K562 (cell line): ENCODE results near the gene SKAP2. TPM values are rescaled to one million over a fixed set of nuclear protein-coding genes. Genes with fewer than 3 reads are reported as not detected.

ENCODE experiments used
- ATAC-seq: fragments of 200-7000 bp; cut with Tn5 transposase; 3 replicates; pipeline ENCODE4 v1.9.1; 2020; ENCODE audit warnings: moderate library complexity
- BruUV-seq: library from RNA; stranded (reverse); fragments of 400-500 nt; replicated peaks from 2 replicates; lab custom pipeline; 2021; lab: Mats Ljungman, UMichigan
- CTCF ChIA-PET: fragments of 300-600 bp; formaldehyde crosslinking; extraction: SDS; loops from one replicate; lab custom pipeline; 2021; ENCODE audit warnings: low intra/inter-chr PET ratio; lab: Yijun Ruan, JAX
- POLR2A ChIA-PET: fragments of 300-600, 350-650 bp; sonication (Branson Sonifier 250); formaldehyde crosslinking; extraction: SDS; loops from one replicate; lab custom pipeline; 2021; ENCODE audit warnings: antibody characterized with exemption, inconsistent platforms; lab: Yijun Ruan, JAX
- DNase-seq, 4 experiments: peaks; one replicate each; pipeline versions ENCODE4 v3.0.0 to v3.0.0-alpha.2; 2011 to 2018; ENCODE audit warnings: low spot score in 3 of 4, mixed read lengths in 3 of 4; ENCODE audit errors: extremely low read depth in 1 of 4
- FAIRE-seq: peaks from 2 replicates; lab custom pipeline; 2011; peaks lifted over from hg19 to GRCh38; lab: Jason Lieb, UNC
- H2AFZ ChIP-seq: 2 replicates; pipeline ENCODE4 v1.6.0; 2011; ENCODE audit warnings: low read depth, low read length, control low read depth, inconsistent platforms
- H3K27ac ChIP-seq: fragments of 200-600 bp; 3 replicates; pipeline ENCODE4 v1.8.0; 2011; ENCODE audit warnings: low read depth, mild to moderate bottlenecking, control low read depth, inconsistent platforms, low read length, moderate library complexity, mixed read lengths; ENCODE audit errors: extremely low read depth
- H3K27me3 ChIP-seq, 2 experiments: fragments of 300-600 bp in 1 of 2; 2 replicates in 1 of 2; 3 replicates in 1 of 2; pipeline versions ENCODE4 v1.6.0 to v1.8.0; 2011; ENCODE audit warnings: inconsistent platforms in 2 of 2, low read length in 2 of 2, mild to moderate bottlenecking in 1 of 2, mixed read lengths in 1 of 2, moderate library complexity in 1 of 2; ENCODE audit not compliant: control insufficient read depth in 2 of 2, insufficient read depth in 2 of 2
- H3K36me3 ChIP-seq: fragments of 300-600 bp; 3 replicates; pipeline ENCODE4 v1.8.0; 2011; ENCODE audit warnings: mild to moderate bottlenecking, low read length, inconsistent platforms; ENCODE audit not compliant: control insufficient read depth, insufficient read depth
- H3K4me1 ChIP-seq, 2 experiments: fragments of 200-600 bp in 1 of 2; replicated peaks in 1 of 2; 2 replicates in 1 of 2; 3 replicates in 1 of 2; pipeline versions ENCODE4 v1.5.1 to v1.8.0; 2011; ENCODE audit warnings: inconsistent platforms in 2 of 2, low read length in 2 of 2, mild to moderate bottlenecking in 1 of 2, mixed read lengths in 1 of 2, moderate library complexity in 1 of 2; ENCODE audit not compliant: control insufficient read depth in 2 of 2, insufficient read depth in 2 of 2
- H3K4me2 ChIP-seq: 2 replicates; pipeline ENCODE4 v1.6.1; 2011; ENCODE audit warnings: low read length, control low read depth, inconsistent platforms, mixed read lengths; ENCODE audit not compliant: insufficient read depth
- H3K4me3 ChIP-seq: fragments of 200-600 bp; sonication (generic), shearing (Covaris generic); 2 replicates; pipeline ENCODE4 v1.5.1; 2016; ENCODE audit warnings: control low read depth, inconsistent platforms
- H3K79me2 ChIP-seq: fragments of 200-600 bp; 3 replicates; pipeline ENCODE4 v1.8.0; 2011; ENCODE audit warnings: low read length, inconsistent platforms; ENCODE audit not compliant: control insufficient read depth, insufficient read depth
- H3K9ac ChIP-seq, 2 experiments: 2 replicates each; pipeline versions ENCODE4 v1.6.0 to v1.6.1; 2011; ENCODE audit warnings: low read depth in 2 of 2, low read length in 2 of 2, control low read depth in 1 of 2, inconsistent platforms in 1 of 2, mild to moderate bottlenecking in 1 of 2, mixed read lengths in 1 of 2; ENCODE audit not compliant: insufficient read depth in 1 of 2
- H3K9me1 ChIP-seq: one replicate; pipeline ENCODE4 v1.6.0; 2011; ENCODE audit warnings: inconsistent platforms, mild to moderate bottlenecking, low read length, moderate library complexity; ENCODE audit not compliant: control insufficient read depth, insufficient read depth
- H3K9me3 ChIP-seq: replicated peaks from 2 replicates; pipeline ENCODE4 v1.5.1; 2011; ENCODE audit warnings: low read depth, low read length, inconsistent platforms; ENCODE audit not compliant: control insufficient read depth, insufficient read depth
- H4K20me1 ChIP-seq: replicated peaks from 2 replicates; pipeline ENCODE4 v1.6.1; 2011; ENCODE audit warnings: low read length, inconsistent platforms, mixed read lengths; ENCODE audit not compliant: control insufficient read depth, insufficient read depth
- CREBBP ChIP-seq: IDR thresholded peaks from one replicate; pipeline ENCODE4 v1.6.1; 2012; ENCODE audit warnings: low read depth, mild to moderate bottlenecking, control low read depth, inconsistent platforms, low read length
- GATA2 ChIP-seq: sonication (generic); formaldehyde crosslinking; IDR thresholded peaks from 2 replicates; pipeline ENCODE4 v1.4.0; 2020; ENCODE audit warnings: mild to moderate bottlenecking, missing genetic modification reagents
- NCOA1 ChIP-seq: fragments of 450-650 bp; IDR thresholded peaks from 2 replicates; pipeline ENCODE4 v1.6.1; 2016; ENCODE audit warnings: low read depth
- RBM34 ChIP-seq: fragments of 200-400 bp; formaldehyde crosslinking; IDR thresholded peaks from 2 replicates; pipeline ENCODE4 v1.6.1; 2018; ENCODE audit warnings: low read length, borderline replicate concordance; ENCODE audit not compliant: insufficient read depth
- SIN3B ChIP-seq: fragments of 450-650 bp; IDR thresholded peaks from 2 replicates; pipeline ENCODE4 v1.6.1; 2017; ENCODE audit warnings: low read depth, mild to moderate bottlenecking, moderate library complexity
- SMAD4 ChIP-seq: fragments of 250-450 bp; sonication (Bioruptor Pico); conservative IDR thresholded peaks from 2 replicates; pipeline ENCODE4 v1.8.0; 2021; ENCODE audit warnings: inconsistent platforms, mild to moderate bottlenecking, moderate library complexity
- WHSC1 ChIP-seq: IDR thresholded peaks from one replicate; pipeline ENCODE4 v1.6.1; 2012; ENCODE audit warnings: low read length, control low read depth, inconsistent platforms
- ZFP30 ChIP-seq: fragments of 250-450 bp; sonication (Bioruptor Pico); IDR thresholded peaks from 2 replicates; pipeline ENCODE4 v1.8.0; 2022; ENCODE audit warnings: moderate library complexity, mild to moderate bottlenecking, inconsistent platforms, borderline replicate concordance
- ZNF3 ChIP-seq: fragments of 250-450 bp; sonication (Bioruptor Pico); IDR thresholded peaks from 2 replicates; pipeline ENCODE4 v1.5.0; 2021; ENCODE audit warnings: mild to moderate bottlenecking, moderate library complexity
- ZNF79 ChIP-seq: fragments of 250-450 bp; sonication (Bioruptor Pico); IDR thresholded peaks from 2 replicates; pipeline ENCODE4 v1.4.0; 2020; ENCODE audit warnings: low read depth, mild to moderate bottlenecking, moderate library complexity
- WGBS: fragments of 100-300 bp; shearing (Covaris generic); methylation state at CpG from one replicate; pipeline ENCODE4 v1.1.6; 2016; ENCODE audit warnings: low coverage, mixed read lengths; ENCODE audit not compliant: insufficient coverage; ENCODE audit errors: missing lambda C conversion rate; 5-methylcytosine and 5-hydroxymethylcytosine counted together
- in situ Hi-C: fragments of 300-500 bp; cut with MboI; formaldehyde crosslinking; loops from 4 replicates; pipeline ENCODE4 v1.15.0; 2018; ENCODE audit warnings: inconsistent platforms, mixed read lengths
- intact Hi-C: fragments of 100-400 bp; cut with micrococcal nuclease; formaldehyde crosslinking; loops from 2 replicates; pipeline ENCODE4 v1.14.2; 2022
- polyA plus RNA-seq, 8 experiments: library from polyadenylated mRNA; depleted of rRNA in 4 of 8; stranded (reverse) in 5 of 8; unstranded in 3 of 8; fragments of >200 nt; fragmentation: Nextera tagmentation in 2 of 8; fragmentation: Illumina TruSeq in 1 of 8; extraction: Ambion mirVana in 2 of 8; extraction: Trizol in 1 of 8; gene quantifications; 2 replicates each; pipeline versions ENCODE4 v1.2.1 to v1.2.3, GENCODE V29; 2011 to 2014; ENCODE audit warnings: inconsistent platforms in 1 of 8, missing spikeins in 1 of 8
- total RNA-seq, 7 experiments: library from RNA; depleted of rRNA in 6 of 7; stranded (reverse); fragments of >200 nt in 6 of 7; fragmentation: Illumina TruSeq in 2 of 7; extraction: Trizol in 2 of 7; gene quantifications; 2 replicates each; pipeline versions ENCODE4 v1.2.1 to v1.2.3, GENCODE V29; 2011 to 2021; ENCODE audit warnings: low replicate concordance in 1 of 7
- TF ChIP-seq, protein P1 (sequence below): fragments of 250-450 bp; sonication (Bioruptor Pico); IDR thresholded peaks from 2 replicates; pipeline ENCODE4 v1.8.0; 2022; ENCODE audit warnings: moderate library complexity, mild to moderate bottlenecking, inconsistent platforms
- TF ChIP-seq, protein P2 (sequence below): sonication (generic); formaldehyde crosslinking; IDR thresholded peaks from 2 replicates; pipeline ENCODE4 v1.8.0; 2022; ENCODE audit warnings: mild to moderate bottlenecking, missing genetic modification reagents
- TF ChIP-seq, protein P3 (sequence below): fragments of 250-450 bp; sonication (Bioruptor Pico); IDR thresholded peaks from 2 replicates; pipeline ENCODE4 v1.9.0; 2021; ENCODE audit warnings: mild to moderate bottlenecking
- TF ChIP-seq, protein P4 (sequence below): fragments of 450-650 bp; formaldehyde crosslinking; IDR thresholded peaks from 2 replicates; pipeline ENCODE4 v1.4.0; 2022; ENCODE audit warnings: mild to moderate bottlenecking, moderate library complexity
- TF ChIP-seq, protein P5 (sequence below): sonication (generic); formaldehyde crosslinking; IDR thresholded peaks from 2 replicates; pipeline ENCODE4 v1.9.0; 2022; ENCODE audit warnings: mild to moderate bottlenecking, missing genetic modification reagents
- TF ChIP-seq, protein P6 (sequence below): fragments of 450-650 bp; IDR thresholded peaks from 2 replicates; pipeline ENCODE4 v1.6.1; 2016; ENCODE audit warnings: missing biosample characterization, missing genetic modification characterization
- TF ChIP-seq, protein P7 (sequence below): fragments of 450-650 bp; formaldehyde crosslinking; IDR thresholded peaks from 2 replicates; pipeline ENCODE4 v1.4.0; 2020; ENCODE audit warnings: mild to moderate bottlenecking
- TF ChIP-seq, protein P8 (sequence below): sonication (generic); formaldehyde crosslinking; IDR thresholded peaks from 2 replicates; pipeline ENCODE4 v1.8.0; 2022; ENCODE audit warnings: mild to moderate bottlenecking, low read depth, missing genetic modification reagents

The SKAP2 gene
- total and polyA plus RNA-seq, 9 of the 15 experiments (the other 6 are each of a cell fraction or from before 2014, with no cell fraction given) = 4.2 to 11.7 (median 8.3) TPM

DNA sequence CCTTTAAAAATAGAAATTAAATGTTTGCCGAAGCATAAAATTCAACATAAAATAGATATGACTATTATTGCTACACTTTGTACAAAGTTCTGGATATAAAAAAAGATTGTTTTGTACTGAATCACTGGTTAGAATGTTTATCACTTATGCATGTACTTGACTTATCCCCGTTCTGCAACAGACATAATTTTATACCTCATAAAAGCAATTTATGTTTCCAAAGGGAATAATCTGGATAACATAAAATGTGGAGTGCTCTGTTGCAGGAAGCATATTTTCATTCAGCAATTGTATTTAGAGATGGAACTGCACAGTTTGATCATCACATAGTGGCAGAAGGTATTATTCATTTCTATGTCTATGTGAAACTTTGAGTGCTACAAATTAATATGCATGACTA is 21.5 kb downstream of the SKAP2 start:
- Histone ChIP-seq H3K27ac (no peak overlapping the region), H3K36me3 (no peaks in the 10 kb centered on the region), H3K9me3 (no peaks in the 10 kb centered on the region), H2AFZ (no peak overlapping the region), H3K9me1 (no peaks in the 10 kb centered on the region), H3K4me3 (no peak overlapping the region), H3K4me2 (no peak overlapping the region), H3K27me3 (no peaks in the 10 kb centered on the region), H3K79me2 (no peaks in the 10 kb centered on the region), H4K20me1 (no peaks in the 10 kb centered on the region), H3K9ac (no peak overlapping the region), H3K4me1 (no peaks in the 10 kb centered on the region)
- TF ChIP-seq RBM34 (no peak), CREBBP (no peak), GATA2 (CRISPR knock-in tag) (no peak), WHSC1 (no peak), SMAD4 (CRISPR knock-in tag) (no peak), ZNF3 (CRISPR knock-in tag) (no peak), ZFP30 (CRISPR knock-in tag) (no peak), ZNF79 (CRISPR knock-in tag) (no peak), NCOA1 (no peak), SIN3B (no peak)
- TF ChIP-seq, protein P1, sequence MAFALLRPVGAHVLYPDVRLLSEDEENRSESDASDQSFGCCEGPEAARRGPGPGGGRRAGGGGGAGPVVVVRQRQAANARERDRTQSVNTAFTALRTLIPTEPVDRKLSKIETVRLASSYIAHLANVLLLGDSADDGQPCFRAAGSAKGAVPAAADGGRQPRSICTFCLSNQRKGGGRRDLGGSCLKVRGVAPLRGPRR (CRISPR knock-in tag) = no peak
- TF ChIP-seq, protein P2, sequence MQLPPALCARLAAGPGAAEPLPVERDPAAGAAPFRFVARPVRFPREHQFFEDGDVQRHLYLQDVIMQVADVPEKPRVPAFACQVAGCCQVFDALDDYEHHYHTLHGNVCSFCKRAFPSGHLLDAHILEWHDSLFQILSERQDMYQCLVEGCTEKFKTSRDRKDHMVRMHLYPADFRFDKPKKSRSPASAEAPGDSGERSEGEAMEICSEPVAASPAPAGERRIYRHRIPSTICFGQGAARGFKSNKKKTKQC (CRISPR knock-in tag) = no peak
- TF ChIP-seq, protein P3, sequence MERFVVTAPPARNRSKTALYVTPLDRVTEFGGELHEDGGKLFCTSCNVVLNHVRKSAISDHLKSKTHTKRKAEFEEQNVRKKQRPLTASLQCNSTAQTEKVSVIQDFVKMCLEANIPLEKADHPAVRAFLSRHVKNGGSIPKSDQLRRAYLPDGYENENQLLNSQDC (CRISPR knock-in tag) = no peak
- TF ChIP-seq, protein P4, sequence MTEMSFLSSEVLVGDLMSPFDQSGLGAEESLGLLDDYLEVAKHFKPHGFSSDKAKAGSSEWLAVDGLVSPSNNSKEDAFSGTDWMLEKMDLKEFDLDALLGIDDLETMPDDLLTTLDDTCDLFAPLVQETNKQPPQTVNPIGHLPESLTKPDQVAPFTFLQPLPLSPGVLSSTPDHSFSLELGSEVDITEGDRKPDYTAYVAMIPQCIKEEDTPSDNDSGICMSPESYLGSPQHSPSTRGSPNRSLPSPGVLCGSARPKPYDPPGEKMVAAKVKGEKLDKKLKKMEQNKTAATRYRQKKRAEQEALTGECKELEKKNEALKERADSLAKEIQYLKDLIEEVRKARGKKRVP = no peak
- TF ChIP-seq, protein P5, sequence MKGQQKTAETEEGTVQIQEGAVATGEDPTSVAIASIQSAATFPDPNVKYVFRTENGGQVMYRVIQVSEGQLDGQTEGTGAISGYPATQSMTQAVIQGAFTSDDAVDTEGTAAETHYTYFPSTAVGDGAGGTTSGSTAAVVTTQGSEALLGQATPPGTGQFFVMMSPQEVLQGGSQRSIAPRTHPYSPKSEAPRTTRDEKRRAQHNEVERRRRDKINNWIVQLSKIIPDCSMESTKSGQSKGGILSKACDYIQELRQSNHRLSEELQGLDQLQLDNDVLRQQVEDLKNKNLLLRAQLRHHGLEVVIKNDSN = no peak
- TF ChIP-seq, protein P6, sequence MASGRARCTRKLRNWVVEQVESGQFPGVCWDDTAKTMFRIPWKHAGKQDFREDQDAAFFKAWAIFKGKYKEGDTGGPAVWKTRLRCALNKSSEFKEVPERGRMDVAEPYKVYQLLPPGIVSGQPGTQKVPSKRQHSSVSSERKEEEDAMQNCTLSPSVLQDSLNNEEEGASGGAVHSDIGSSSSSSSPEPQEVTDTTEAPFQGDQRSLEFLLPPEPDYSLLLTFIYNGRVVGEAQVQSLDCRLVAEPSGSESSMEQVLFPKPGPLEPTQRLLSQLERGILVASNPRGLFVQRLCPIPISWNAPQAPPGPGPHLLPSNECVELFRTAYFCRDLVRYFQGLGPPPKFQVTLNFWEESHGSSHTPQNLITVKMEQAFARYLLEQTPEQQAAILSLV = no peak
- TF ChIP-seq, protein P7, sequence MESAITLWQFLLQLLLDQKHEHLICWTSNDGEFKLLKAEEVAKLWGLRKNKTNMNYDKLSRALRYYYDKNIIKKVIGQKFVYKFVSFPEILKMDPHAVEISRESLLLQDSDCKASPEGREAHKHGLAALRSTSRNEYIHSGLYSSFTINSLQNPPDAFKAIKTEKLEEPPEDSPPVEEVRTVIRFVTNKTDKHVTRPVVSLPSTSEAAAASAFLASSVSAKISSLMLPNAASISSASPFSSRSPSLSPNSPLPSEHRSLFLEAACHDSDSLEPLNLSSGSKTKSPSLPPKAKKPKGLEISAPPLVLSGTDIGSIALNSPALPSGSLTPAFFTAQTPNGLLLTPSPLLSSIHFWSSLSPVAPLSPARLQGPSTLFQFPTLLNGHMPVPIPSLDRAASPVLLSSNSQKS (CRISPR knock-in tag) = no peak
- TF ChIP-seq, protein P8, sequence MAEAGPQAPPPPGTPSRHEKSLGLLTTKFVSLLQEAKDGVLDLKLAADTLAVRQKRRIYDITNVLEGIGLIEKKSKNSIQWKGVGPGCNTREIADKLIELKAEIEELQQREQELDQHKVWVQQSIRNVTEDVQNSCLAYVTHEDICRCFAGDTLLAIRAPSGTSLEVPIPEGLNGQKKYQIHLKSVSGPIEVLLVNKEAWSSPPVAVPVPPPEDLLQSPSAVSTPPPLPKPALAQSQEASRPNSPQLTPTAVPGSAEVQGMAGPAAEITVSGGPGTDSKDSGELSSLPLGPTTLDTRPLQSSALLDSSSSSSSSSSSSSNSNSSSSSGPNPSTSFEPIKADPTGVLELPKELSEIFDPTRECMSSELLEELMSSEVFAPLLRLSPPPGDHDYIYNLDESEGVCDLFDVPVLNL (CRISPR knock-in tag) = no peak
- in situ Hi-C loops (no loop called here), intact Hi-C loops (no loop called here)
- no peak for ATAC-seq
- ChIA-PET POLR2A (no interaction called here), CTCF (no interaction called here)
- no peak for FAIRE-seq
- WGBS = 59% methylated on average over 2 of the region's 2 CpGs
- no TSS peak for BruUV-seq
- no peak for DNase-seq
